ENCODE results near the gene CELF6. TPM values are rescaled to one million over a fixed set of nuclear protein-coding genes. Genes with fewer than 3 reads are reported as not detected.

CELF6 gene
- total RNA-seq: 0.84 TPM

DNA sequence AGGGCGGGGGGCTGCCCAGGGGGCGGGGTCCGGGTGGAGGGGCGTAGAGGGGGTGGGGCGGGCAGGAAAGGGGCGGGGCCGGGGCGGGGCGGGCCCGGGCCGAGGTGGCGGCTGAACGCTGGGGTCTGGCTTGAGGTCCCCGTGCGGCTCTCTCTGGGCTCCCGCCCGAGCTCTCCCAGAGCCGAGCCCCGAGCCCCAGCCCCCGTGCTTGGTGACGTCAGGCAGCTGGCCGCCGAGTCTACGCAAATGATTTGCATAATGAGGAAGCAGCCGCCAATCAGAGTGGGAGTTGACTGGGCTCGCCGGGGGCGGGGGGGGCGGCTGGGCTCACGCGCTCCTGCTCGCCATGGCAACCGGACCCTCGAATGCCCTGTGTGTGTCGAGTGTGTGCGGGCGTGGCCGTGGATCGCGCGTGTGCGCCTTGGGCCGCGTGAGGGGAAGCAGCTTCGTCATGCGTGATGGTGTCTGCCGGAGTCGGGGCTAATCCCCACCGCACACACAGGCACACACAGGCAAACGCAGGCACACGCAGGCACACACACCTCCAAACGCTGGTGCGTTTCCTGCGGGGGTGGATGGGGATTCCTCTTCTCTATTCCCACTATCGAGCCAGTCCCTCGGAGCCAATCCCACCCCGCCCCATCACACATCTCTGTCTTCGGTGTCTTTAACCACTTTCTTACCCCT is at the start of gene CELF6:
TSS of gene CELF6 (minus strand) at position 173 of the 687 bp plus-strand sequence. CDS start 283 bp downstream, outside the sequence.
- Histone ChIP-seq H3K27me3 (ENCODE audit: insufficient read depth, low read length) (no peaks in the 10 kb centered on the region), H3K9me3 (ENCODE audit: low read depth, low read length) (peaks cover 7% of the 10 kb centered on the region), H3K4me1 (ENCODE audit: insufficient read depth, low read length) (peaks cover 16% of the 10 kb centered on the region), H3K4me3 (ENCODE audit: low read length) (peak within 1 kb of the TSS; percentile 32)

DNA sequence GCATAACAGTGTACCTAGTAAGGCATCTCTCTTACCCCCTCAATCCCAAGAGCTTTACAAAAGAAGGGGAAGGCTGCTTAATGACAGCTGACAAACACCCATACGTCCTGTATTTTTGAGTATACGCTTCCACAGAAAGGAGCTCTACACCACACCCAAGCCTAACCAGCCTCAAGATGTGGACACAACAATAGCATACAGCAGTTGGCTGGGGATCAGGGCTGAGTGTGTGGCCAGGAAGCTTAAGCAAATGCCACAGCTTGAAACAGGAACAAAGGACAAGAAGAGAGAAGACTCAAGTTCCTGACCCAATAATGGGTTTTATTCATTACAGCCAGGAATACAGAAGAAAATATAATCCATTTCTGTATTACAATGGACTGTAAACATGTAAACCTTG is 48.9 kb upstream of the CELF6 start:
- Histone ChIP-seq H3K27me3 (ENCODE audit: insufficient read depth, low read length) (no peaks in the 10 kb centered on the region), H3K4me3 (ENCODE audit: low read length) (no peak overlapping the region), H3K9me3 (ENCODE audit: low read depth, low read length) (no peaks in the 10 kb centered on the region), H3K4me1 (ENCODE audit: insufficient read depth, low read length) (peaks cover 83% of the 10 kb centered on the region)

DNA sequence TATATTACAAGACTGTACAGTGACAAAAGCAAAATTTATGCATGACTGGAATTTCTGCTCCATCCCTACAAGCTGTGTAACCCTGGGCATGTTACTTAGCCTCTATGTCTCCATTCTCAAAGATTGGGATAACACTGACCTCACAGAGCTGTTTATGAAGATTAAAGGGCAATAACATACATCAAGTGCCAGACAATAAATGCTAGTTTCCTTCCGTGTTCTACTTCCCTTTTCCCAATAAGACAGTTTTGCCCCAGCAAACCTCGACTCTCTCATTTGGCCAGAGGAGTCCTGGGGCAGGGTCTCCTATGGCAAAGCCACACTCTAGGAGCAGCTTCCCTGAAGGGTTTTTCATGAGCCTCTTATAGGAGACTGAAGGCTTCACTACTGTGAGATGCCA is 48.4 kb upstream of the CELF6 start:
- Histone ChIP-seq H3K27me3 (ENCODE audit: insufficient read depth, low read length) (no peaks in the 10 kb centered on the region), H3K4me1 (ENCODE audit: insufficient read depth, low read length) (peaks cover 77% of the 10 kb centered on the region), H3K4me3 (ENCODE audit: low read length) (no peak overlapping the region), H3K9me3 (ENCODE audit: low read depth, low read length) (no peaks in the 10 kb centered on the region)

DNA sequence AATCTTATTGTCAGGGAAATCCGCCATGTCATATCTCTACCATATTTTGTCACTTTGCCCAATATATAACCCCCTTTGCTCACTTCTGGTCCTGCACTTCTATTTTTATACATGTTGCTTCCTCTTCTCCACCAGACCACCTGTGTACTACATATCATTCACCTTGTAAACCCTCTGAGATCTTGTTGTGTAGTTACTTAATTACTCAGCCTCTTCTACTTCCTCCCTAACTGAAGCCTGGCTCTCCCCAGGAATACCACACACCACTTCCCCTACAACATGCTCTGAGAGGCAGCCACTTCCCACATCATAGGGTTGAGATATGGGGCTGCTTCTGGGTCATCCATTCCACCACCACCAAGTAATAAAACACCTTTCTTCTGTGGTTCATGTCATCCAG is 45.9 kb upstream of the CELF6 start:
- Histone ChIP-seq H3K4me1 (ENCODE audit: insufficient read depth, low read length) (peaks cover 57% of the 10 kb centered on the region), H3K27me3 (ENCODE audit: insufficient read depth, low read length) (no peaks in the 10 kb centered on the region), H3K4me3 (ENCODE audit: low read length) (no peak overlapping the region), H3K9me3 (ENCODE audit: low read depth, low read length) (no peaks in the 10 kb centered on the region)

DNA sequence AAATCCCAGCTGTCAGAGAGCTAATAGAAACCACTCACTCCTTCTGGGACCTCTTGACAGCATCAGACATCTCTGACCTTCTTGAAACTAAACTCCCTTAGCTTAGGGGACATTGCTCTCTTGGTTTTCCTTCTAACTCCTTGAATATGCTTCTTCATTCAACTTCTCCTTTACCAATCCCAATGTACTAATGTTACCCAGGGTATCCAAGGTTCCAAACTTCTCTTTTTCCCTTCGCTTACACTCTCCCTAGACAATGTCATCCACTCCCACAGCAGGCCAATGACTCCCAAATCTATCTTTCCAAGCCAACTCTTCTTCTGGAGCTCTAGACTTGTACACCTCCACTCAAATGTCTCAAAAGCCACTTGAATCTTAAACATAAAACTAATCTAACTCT is 41.2 kb upstream of the CELF6 start:
- H3K4me3 ChIP-seq (ENCODE audit: low read length): no peak overlapping the region
- no peaks in the 10 kb centered on the region for H3K27me3 ChIP-seq (ENCODE audit: insufficient read depth, low read length)
- H3K4me1 ChIP-seq (ENCODE audit: insufficient read depth, low read length): peaks cover 37% of the 10 kb centered on the region
- H3K9me3 ChIP-seq (ENCODE audit: low read depth, low read length): no peaks in the 10 kb centered on the region

DNA sequence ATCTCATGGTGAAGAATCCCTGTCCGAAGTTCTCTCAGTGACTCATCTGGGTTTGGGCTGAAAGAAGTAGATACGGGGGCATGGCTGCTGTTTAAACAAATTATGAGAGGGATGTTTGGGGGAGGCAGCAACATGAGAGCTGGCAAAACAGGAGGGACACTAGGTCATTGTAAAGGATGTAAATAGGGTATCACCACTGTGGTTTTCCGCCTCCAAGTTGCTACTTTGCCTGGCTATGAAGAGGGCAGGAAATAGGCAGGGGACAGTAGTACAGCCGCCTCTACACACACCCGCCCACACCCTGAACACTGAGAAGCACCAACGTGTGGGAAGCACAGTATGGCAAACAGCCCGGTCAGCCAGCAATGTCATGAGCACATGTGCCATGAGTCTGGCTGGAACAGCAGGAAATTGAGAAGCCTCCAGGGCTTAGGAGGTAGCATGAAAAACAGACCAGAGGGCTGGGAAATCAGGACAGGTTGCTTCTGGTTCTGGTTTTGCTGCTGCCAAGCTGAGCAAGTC is 38.8 kb upstream of the CELF6 start:
- Histone ChIP-seq H3K4me3 (ENCODE audit: low read length) (no peak overlapping the region), H3K9me3 (ENCODE audit: low read depth, low read length) (no peaks in the 10 kb centered on the region), H3K4me1 (ENCODE audit: insufficient read depth, low read length) (peaks cover 31% of the 10 kb centered on the region), H3K27me3 (ENCODE audit: insufficient read depth, low read length) (no peaks in the 10 kb centered on the region)

DNA sequence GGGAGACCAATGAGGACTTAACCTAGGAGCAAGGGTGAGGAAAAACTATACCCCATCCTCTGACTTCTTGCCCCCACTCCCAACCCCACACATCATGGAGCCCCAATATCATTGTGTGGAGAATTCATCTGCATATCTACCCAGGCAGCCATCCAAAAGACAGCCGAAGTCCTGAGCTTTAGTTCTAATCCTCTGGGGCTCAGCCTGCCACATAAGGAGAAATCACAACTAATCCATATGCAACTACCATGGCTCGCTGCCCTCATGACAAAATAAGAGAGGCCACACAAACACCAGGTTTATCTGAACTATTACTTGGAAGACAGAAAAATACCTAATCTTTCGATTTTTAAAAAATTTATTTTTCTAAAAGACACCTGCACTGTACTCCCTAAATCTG is 38.2 kb upstream of the CELF6 start:
- H3K9me3 ChIP-seq (ENCODE audit: low read depth, low read length): no peaks in the 10 kb centered on the region

DNA sequence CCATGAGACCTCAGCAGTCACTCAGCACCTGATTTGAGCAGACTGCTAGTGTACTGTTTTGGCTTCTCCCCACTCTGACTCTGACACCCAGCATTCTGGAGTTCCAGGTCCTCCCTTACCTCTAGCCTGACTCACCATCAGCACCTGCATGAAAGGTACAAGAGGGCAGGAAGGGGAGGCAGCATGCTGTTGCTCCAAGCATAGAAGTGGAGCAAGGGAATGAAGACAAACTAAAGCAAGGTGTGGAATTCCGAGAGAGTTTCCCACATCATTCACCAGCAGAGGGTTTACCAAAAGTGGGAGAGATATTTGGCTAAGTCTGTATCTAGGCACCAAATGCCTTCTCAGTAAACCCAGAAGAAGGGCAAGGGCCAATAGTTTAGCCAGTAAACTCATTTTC is 34.5 kb upstream of the CELF6 start:
- Histone ChIP-seq H3K27me3 (ENCODE audit: insufficient read depth, low read length) (no peaks in the 10 kb centered on the region), H3K9me3 (ENCODE audit: low read depth, low read length) (no peaks in the 10 kb centered on the region), H3K4me3 (ENCODE audit: low read length) (no peak overlapping the region), H3K4me1 (ENCODE audit: insufficient read depth, low read length) (peaks cover 21% of the 10 kb centered on the region)

More for the DNA sequence above, 38.2 kb upstream of the CELF6 start:
- Histone ChIP-seq H3K4me3 (ENCODE audit: low read length) (no peak overlapping the region), H3K27me3 (ENCODE audit: insufficient read depth, low read length) (no peaks in the 10 kb centered on the region), H3K4me1 (ENCODE audit: insufficient read depth, low read length) (peaks cover 31% of the 10 kb centered on the region)

DNA sequence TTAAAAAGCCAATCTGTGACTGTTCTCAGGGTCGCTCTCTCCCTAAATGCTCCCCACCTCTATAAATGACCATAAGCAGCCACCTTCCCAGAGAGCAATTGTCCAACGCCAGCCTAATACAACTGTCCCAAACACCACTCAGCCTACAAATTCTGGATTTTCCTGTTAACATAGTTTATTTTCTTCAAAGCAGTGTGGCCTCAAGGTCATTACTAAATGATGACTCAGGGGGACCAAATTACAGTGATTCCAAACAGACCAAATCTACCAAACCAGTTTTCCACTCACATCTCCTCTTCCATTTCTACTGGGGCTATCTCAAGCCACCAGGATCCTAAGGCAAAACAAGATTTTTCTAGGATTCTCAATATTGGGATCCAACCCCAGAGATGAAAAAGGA is 33.3 kb upstream of the CELF6 start:
- H3K4me3 ChIP-seq (ENCODE audit: low read length): no peak overlapping the region
- H3K27me3 ChIP-seq (ENCODE audit: insufficient read depth, low read length): no peaks in the 10 kb centered on the region
- H3K4me1 ChIP-seq (ENCODE audit: insufficient read depth, low read length): peaks cover 9% of the 10 kb centered on the region
- H3K9me3 ChIP-seq (ENCODE audit: low read depth, low read length): no peaks in the 10 kb centered on the region

DNA sequence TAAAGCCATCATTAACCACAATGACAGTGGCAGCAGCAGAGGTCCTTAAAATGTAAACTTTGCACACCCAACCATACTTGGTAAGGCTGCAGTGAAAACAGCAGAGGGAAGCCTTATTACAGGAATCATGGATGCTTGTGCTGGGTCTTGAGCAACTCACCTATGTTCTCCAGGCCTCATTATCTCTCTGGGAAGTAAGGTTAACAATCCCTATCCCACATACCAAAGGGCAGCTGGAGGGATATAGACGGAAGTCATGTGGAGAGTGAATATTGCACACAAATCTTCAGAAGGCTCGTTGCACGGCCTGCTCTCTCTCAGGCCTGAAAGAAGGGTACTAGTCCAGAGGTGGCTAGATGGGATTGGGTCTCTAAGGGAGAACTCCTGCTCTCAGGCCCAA is 25.8 kb upstream of the CELF6 start:
- Histone ChIP-seq H3K27me3 (ENCODE audit: insufficient read depth, low read length) (no peaks in the 10 kb centered on the region), H3K4me3 (ENCODE audit: low read length) (no peak overlapping the region), H3K4me1 (ENCODE audit: insufficient read depth, low read length) (no peaks in the 10 kb centered on the region), H3K9me3 (ENCODE audit: low read depth, low read length) (no peaks in the 10 kb centered on the region)

DNA sequence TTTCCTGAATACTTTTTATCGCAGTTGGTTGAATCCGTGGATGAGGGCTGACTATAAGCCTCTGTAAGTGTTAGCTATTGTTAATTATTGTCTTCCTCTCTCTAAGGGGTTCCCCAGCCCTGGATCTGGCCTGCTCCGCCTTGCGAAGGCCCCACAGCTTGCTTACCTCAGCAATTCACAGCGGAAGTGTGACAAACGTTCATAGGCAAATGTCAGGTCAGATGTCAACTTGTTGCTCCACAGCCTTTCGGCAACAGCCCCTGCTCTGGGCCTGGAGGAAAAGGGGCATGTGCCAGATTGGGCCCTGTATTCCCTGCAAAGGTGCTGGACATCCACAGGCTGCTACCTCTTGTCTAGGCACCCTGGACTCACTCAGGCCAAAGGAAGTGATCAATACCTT is 25.3 kb upstream of the CELF6 start:
- Histone ChIP-seq H3K4me1 (ENCODE audit: insufficient read depth, low read length) (no peaks in the 10 kb centered on the region), H3K9me3 (ENCODE audit: low read depth, low read length) (no peaks in the 10 kb centered on the region), H3K4me3 (ENCODE audit: low read length) (no peak overlapping the region), H3K27me3 (ENCODE audit: insufficient read depth, low read length) (no peaks in the 10 kb centered on the region)

DNA sequence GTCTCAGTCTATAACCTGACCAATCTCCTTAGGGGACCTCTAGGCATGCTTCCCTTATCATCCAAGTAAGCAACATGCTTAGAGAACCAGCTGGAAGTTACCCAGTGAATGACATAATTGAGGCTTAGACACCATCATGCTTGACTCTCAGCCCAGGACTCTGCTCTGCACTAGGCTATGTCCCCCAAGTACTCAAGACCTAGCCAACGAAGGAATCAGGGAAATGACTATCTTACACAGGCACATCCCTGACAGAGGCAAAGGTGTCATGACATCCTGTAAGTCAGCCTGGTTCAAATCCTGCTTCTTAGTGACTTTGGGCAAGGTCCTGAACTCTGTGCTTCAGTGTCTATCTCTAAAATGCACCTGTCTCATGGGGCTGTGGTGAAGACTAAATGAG is 24.6 kb upstream of the CELF6 start:
- Histone ChIP-seq H3K4me3 (ENCODE audit: low read length) (no peak overlapping the region), H3K9me3 (ENCODE audit: low read depth, low read length) (no peaks in the 10 kb centered on the region), H3K4me1 (ENCODE audit: insufficient read depth, low read length) (peaks cover 4% of the 10 kb centered on the region), H3K27me3 (ENCODE audit: insufficient read depth, low read length) (no peaks in the 10 kb centered on the region)

DNA sequence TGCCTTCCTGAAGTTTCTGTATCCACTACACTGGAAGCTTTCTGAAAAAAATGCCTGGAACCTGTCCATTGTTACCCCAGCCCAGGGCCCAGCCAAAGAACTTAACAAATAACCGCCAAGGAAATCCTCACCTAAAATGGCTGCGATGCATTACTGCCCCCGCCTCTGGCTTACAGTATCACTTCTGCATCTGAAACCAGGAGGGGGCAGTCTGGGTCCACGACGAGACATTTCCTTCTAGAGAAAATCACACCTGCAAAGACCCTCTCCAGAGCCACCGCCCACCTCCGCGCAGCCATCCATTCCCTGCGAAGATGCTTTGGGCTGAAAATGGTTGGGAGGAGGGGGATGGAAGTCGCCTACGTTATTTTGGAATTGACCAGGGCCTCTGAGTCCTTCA is 22.4 kb upstream of the CELF6 start:
- H3K4me1 ChIP-seq (ENCODE audit: insufficient read depth, low read length): peaks cover 19% of the 10 kb centered on the region
- no peak overlapping the region for H3K4me3 ChIP-seq (ENCODE audit: low read length)
- no peaks in the 10 kb centered on the region for H3K9me3 ChIP-seq (ENCODE audit: low read depth, low read length)
- no peaks in the 10 kb centered on the region for H3K27me3 ChIP-seq (ENCODE audit: insufficient read depth, low read length)

DNA sequence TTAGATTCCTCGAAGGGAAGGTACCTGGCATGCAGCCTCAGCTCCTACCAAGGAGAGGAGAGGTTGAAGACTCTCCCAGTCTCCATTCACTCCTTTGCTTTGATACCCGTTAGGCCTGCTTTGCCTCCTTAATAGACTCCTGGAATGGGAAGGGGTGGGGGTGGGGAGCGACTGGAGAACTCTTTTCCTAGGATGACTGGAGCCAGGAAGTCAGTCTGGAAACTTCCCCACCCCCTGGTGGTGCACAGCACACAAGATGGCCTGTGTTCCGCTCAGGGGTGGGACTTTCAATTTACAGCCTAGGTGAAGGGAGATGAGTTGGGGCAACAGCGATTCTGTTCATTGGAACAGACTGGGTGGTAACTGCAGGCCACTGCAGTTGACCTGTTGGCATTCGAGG is 21.4 kb upstream of the CELF6 start:
- Histone ChIP-seq H3K4me1 (ENCODE audit: insufficient read depth, low read length) (peaks cover 19% of the 10 kb centered on the region), H3K4me3 (ENCODE audit: low read length) (no peak overlapping the region), H3K27me3 (ENCODE audit: insufficient read depth, low read length) (no peaks in the 10 kb centered on the region), H3K9me3 (ENCODE audit: low read depth, low read length) (no peaks in the 10 kb centered on the region)

DNA sequence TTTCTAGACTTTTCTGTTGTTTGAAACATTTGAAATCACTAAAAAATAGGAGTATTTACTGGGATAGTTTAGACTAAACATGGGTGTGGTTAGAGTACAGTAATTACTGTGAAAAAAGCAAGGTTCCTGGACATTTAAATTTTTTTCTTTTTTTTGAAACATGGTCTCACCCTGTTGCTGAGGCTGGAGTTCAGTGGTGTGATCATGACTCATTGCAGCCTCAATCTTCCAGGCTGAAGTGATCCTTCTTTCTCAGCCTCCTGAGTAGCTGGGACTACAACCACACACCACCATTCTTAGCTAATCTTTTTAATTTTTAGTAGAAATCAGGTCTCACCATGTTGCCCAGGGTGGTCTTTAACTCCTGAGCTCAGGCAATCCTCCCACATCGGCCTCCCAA is 20.4 kb upstream of the CELF6 start:
- no peak overlapping the region for H3K4me3 ChIP-seq (ENCODE audit: low read length)
- no peaks in the 10 kb centered on the region for H3K9me3 ChIP-seq (ENCODE audit: low read depth, low read length)
- H3K4me1 ChIP-seq (ENCODE audit: insufficient read depth, low read length): peaks cover 19% of the 10 kb centered on the region
- H3K27me3 ChIP-seq (ENCODE audit: insufficient read depth, low read length): no peaks in the 10 kb centered on the region

DNA sequence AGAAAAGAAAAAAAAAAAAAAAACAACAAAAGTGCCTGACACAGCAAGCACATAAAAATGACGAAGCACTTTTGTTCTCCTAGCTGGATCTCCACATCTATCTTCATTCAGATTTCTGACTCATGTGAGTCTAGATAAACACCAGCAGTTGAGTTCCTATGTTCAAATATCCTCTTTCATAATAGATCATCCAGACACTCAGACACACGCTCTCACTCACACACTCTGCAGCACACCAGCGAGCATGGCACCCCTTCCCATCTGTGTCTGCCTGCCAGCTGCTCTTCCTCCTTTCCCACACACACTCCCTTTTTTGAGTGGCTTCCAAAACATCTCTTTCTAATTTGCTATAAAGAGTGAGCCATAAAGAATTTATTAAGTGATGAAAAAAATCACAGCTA is 19.8 kb upstream of the CELF6 start:
- H3K9me3 ChIP-seq (ENCODE audit: low read depth, low read length): no peaks in the 10 kb centered on the region
- H3K4me1 ChIP-seq (ENCODE audit: insufficient read depth, low read length): peaks cover 19% of the 10 kb centered on the region
- no peaks in the 10 kb centered on the region for H3K27me3 ChIP-seq (ENCODE audit: insufficient read depth, low read length)
- no peak overlapping the region for H3K4me3 ChIP-seq (ENCODE audit: low read length)

Data from mononuclear cell (primary cell).